Thyroid gland (tissue), 4 donors: Measurements from ENCODE around the gene ARHGAP24. TPM values are rescaled to one million over a fixed set of nuclear protein-coding genes. Genes with fewer than 3 reads are reported as not detected.
"Not testable (repeated sequence)": the region's sequence is repeated elsewhere in the genome, so short reads cannot be mapped to it uniquely, and the experiment has no call there.

Experiments
- DNase-seq, 2 donors: peaks; one replicate each; pipeline ENCODE4 v3.0.0-alpha.2; 2019
- H3K27ac ChIP-seq, 3 donors: fragments of 200-600 bp; sonication (generic); 1 replicate in 2 of 3; 2 replicates in 1 of 3; pipeline ENCODE4 v1.5.1; 2016 to 2019; ENCODE audit warnings: mild to moderate bottlenecking in 1 of 3, moderate library complexity in 1 of 3
- H3K27me3 ChIP-seq: fragments of 200-600 bp; sonication (generic); one replicate; pipeline ENCODE4 v1.5.1; 2019
- H3K36me3 ChIP-seq, 2 donors: fragments of 200-600 bp; sonication (generic); one replicate each; pipeline ENCODE4 v1.5.1; 2016 to 2019
- H3K4me1 ChIP-seq, 2 donors: fragments of 200-600 bp; sonication (generic); one replicate each; pipeline ENCODE4 v1.5.1; 2017 to 2019
- H3K4me3 ChIP-seq, 3 donors: fragments of 200-600 bp; sonication (generic); replicated peaks in 1 of 3; 1 replicate in 2 of 3; 2 replicates in 1 of 3; pipeline ENCODE4 v1.5.1; 2016; ENCODE audit warnings: mild to moderate bottlenecking in 1 of 3
- H3K9me3 ChIP-seq: fragments of 200-600 bp; sonication (generic); one replicate; pipeline ENCODE4 v1.5.1; 2017
- POLR2A ChIP-seq, 2 donors: fragments of 450-650 bp; IDR thresholded peaks; one replicate each; pipeline ENCODE4 v1.6.1; 2017; ENCODE audit warnings: antibody characterized with exemption in 2 of 2, mild to moderate bottlenecking in 2 of 2, moderate library complexity in 1 of 2
- WGBS, 2 donors: methylation state at CpG; one replicate each; pipeline ENCODE4 v1.1.5; 2017; 5-methylcytosine and 5-hydroxymethylcytosine counted together
- intact Hi-C: fragments of 100-400 bp; cut with DNase I; formaldehyde crosslinking; loops from one replicate; pipeline ENCODE4 v1.15.1; 2023
- total RNA-seq, 4 donors: library from RNA; depleted of rRNA; stranded (reverse); fragments of >200 nt; gene quantifications; one replicate each; pipeline ENCODE4 v1.2.3, GENCODE V29; 2016
- TF ChIP-seq, protein P1 (sequence below), 6 experiments: fragments of 200-600 bp in 3 of 6; fragments of 450-650 bp in 3 of 6; sonication (generic) in 3 of 6; IDR thresholded peaks; one replicate each; pipeline ENCODE4 v1.5.1; 2016 to 2019; ENCODE audit warnings: antibody characterized with exemption in 6 of 6, mild to moderate bottlenecking in 2 of 6, inconsistent platforms in 1 of 6, moderate library complexity in 1 of 6

Gene ARHGAP24
- total RNA-seq, 4 donors from 2014 or later, result 20.8 to 70.3 (median 52.4) TPM

DNA sequence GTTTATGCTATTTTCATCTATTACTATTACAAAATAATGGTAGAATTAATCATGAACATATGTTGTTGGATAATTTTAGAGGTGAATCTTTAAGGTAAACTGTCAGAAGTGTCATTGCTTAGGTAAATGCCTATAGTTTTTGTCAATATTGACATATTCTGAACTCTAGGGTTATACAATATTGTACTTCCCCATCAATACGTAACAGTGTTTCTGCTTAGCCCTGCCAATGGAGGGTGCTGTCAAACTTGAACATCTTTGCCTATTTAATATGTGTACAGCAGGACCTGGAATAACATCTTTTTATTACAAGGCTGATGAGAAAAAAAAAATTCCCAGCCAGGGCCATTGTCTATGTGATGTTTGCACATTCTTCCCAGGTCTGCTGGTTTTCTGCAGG is 40.8 kb downstream of the ARHGAP24 start:
- DNase-seq, result no peak
- intact Hi-C loops, result no loop called here

DNA sequence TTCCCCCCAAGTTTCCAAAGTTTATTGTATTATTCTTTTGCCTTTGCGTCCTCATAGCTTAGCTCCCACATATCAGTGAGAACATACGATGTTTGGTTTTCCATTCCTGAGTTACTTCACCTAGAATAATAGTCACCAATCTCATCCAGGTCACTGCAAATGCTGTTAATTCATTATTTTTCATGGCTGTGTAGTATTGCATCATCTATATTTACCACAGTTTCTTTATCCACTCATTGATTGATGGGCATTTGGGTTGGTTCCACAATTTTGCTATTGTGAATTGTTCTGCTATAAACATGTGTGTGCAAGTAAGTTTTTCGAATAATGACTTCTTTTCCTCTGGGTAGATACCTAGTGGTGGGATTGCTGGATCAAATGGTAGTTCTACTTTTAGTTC is 43.6 kb downstream of the ARHGAP24 start:
- DNase-seq, H3K27ac ChIP-seq, H3K4me3 ChIP-seq, H3K27me3 ChIP-seq, H3K36me3 ChIP-seq, intact Hi-C loops, H3K4me1 ChIP-seq, H3K9me3 ChIP-seq: not testable (repeated sequence)
- 95 to 99% methylated on average over 3 of the region's 3 CpGs for WGBS, 2 donors

More for the DNA sequence above, 40.8 kb downstream of the ARHGAP24 start:
- no peak overlapping the region for H3K4me3 ChIP-seq
- H3K9me3 ChIP-seq, result no peaks in the 10 kb centered on the region
- H3K27me3 ChIP-seq, result no peaks in the 10 kb centered on the region
- H3K27ac ChIP-seq, result no peak overlapping the region
- H3K4me1 ChIP-seq, result no peaks in the 10 kb centered on the region
- TF ChIP-seq, protein P1, sequence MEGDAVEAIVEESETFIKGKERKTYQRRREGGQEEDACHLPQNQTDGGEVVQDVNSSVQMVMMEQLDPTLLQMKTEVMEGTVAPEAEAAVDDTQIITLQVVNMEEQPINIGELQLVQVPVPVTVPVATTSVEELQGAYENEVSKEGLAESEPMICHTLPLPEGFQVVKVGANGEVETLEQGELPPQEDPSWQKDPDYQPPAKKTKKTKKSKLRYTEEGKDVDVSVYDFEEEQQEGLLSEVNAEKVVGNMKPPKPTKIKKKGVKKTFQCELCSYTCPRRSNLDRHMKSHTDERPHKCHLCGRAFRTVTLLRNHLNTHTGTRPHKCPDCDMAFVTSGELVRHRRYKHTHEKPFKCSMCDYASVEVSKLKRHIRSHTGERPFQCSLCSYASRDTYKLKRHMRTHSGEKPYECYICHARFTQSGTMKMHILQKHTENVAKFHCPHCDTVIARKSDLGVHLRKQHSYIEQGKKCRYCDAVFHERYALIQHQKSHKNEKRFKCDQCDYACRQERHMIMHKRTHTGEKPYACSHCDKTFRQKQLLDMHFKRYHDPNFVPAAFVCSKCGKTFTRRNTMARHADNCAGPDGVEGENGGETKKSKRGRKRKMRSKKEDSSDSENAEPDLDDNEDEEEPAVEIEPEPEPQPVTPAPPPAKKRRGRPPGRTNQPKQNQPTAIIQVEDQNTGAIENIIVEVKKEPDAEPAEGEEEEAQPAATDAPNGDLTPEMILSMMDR (IDR thresholded peaks at IDR 0.05), result no peak
- no peak for TF ChIP-seq POLR2A (IDR thresholded peaks at IDR 0.05)
- H3K36me3 ChIP-seq, result no peaks in the 10 kb centered on the region
- WGBS, 2 donors, result 0 to 52% methylated on average over 1 of the region's 1 CpG

DNA sequence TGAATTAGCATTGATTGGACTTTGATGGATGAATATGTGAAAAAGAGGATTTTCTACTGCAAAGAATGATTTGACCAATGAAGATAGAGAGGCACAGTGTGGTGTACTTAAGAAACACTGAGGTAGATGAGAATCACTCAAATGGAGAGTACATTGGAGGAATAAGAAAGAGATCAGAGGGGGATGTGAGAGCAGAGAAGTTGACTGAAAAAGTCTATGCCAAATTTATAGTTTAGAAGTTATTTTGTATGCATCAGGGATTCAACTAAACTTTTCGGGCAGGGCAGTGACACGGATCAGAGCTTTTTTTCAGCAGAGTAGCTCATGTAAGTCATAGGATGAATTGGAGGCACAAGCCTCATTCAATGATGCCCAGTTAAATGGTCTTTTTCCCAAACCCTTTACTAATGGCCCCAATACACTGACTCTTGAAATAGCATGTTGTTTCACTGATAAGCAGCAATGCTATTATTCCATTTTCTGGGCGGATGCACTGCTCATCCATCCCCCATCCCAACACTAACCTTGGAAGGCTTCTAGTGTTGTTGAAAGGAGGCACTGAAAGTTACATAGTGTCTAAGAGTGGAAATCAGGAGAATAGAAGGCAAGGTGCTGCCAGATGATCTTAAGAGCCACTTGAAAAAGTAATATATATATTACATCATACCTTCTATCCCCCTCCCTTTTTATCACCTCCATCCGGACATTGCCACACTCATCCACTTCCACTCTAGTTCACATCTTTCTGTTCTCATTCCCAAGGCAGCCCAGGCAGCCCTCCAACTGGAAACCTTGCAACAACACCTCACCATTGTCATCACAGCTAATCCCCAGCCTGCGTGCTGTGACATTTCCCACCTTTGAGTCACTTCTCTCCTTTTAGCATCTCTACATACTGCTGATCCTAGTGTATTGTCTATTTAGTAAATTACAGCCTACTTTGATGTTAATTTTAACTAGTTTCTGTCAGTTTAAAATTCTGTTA is 46.1 kb downstream of the ARHGAP24 start:
- H3K36me3 ChIP-seq, result no peaks in the 10 kb centered on the region
- no peak for DNase-seq
- no peaks in the 10 kb centered on the region for H3K4me1 ChIP-seq
- H3K9me3 ChIP-seq, result no peaks in the 10 kb centered on the region
- H3K4me3 ChIP-seq, result no peak overlapping the region
- intact Hi-C loops, result no loop called here
- no peak overlapping the region for H3K27ac ChIP-seq
- 83 to 88% methylated on average over 5 of the region's 5 CpGs for WGBS, 2 donors
- no peaks in the 10 kb centered on the region for H3K27me3 ChIP-seq
- no peak for TF ChIP-seq POLR2A (IDR thresholded peaks at IDR 0.05)
- TF ChIP-seq, protein P1 (IDR thresholded peaks at IDR 0.05), result no peak

DNA sequence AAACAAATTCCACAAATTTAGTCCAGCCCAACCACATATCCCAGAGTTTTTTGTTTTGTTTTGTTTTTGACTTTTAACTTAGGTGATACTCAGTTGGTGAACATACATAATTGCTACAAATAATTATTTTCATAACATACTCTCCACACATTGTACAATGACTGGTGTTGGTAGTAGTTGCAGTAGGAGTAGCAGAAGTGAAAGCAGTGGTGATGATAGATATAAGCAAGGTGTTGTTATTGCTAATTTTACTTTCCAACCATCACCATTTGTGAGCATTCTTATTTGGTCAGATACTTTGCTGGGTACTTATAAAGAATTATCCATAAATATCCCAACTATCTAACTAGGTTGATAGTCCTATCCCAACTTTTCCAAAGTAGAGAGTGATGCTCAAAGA is 47.3 kb downstream of the ARHGAP24 start:
- H3K4me1 ChIP-seq, result no peaks in the 10 kb centered on the region
- intact Hi-C loops, result no loop called here
- no peaks in the 10 kb centered on the region for H3K9me3 ChIP-seq
- TF ChIP-seq, protein P1 (IDR thresholded peaks at IDR 0.05), result no peak
- TF ChIP-seq POLR2A (IDR thresholded peaks at IDR 0.05), result no peak
- H3K4me3 ChIP-seq, result no peak overlapping the region
- DNase-seq, result no peak
- H3K36me3 ChIP-seq, result no peaks in the 10 kb centered on the region
- no peak overlapping the region for H3K27ac ChIP-seq
- H3K27me3 ChIP-seq, result no peaks in the 10 kb centered on the region

DNA sequence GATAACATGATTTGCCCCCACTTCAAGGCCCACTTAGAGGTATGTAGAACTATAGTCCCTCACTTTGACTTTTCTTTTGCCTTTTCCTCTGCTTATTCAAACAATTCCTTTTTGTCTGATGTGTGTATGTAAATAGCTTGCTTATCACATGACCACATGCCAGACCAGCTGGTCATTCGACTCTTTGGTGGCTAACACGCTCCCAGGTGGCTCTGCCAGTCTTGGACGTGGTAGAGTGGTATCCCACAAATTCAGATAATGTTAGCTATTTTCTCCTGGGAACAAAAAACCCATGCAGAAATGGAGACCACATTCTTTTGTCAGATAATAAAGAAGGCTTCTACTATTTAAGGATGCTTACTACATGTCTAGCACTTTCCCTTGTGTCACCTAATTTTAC is 47.9 kb downstream of the ARHGAP24 start:
- intact Hi-C loops, result no loop called here
- Histone ChIP-seq H3K27ac (no peak overlapping the region), H3K4me3 (no peak overlapping the region), H3K4me1 (no peaks in the 10 kb centered on the region), H3K27me3 (no peaks in the 10 kb centered on the region), H3K36me3 (no peaks in the 10 kb centered on the region), H3K9me3 (no peaks in the 10 kb centered on the region)
- WGBS, 2 donors, result 85 to 88% methylated on average over 3 of the region's 3 CpGs
- TF ChIP-seq POLR2A (IDR thresholded peaks at IDR 0.05), result no peak
- TF ChIP-seq, protein P1 (IDR thresholded peaks at IDR 0.05), result no peak
- DNase-seq, result no peak
